C4-2B (cell line): ENCODE measurements around the gene ADSS2.

Experiments
- CTCF ChIP-seq: fragments of 450-650 bp; conservative IDR thresholded peaks from 2 replicates; pipeline ENCODE4 v1.5.1; 2017; ENCODE audit warnings: mild to moderate bottlenecking
- ZFX ChIP-seq: fragments of 450-650 bp; IDR thresholded peaks from 2 replicates; pipeline ENCODE4 v1.6.1; 2017

- TF ChIP-seq CTCF = no peak
- TF ChIP-seq ZFX = no peak
These were observed 15.0 kb upstream of the ADSS2 start for GRCh38 chr1:244466724-244467123.
